H1 (cell line): ENCODE results near the gene ADAT3. TPM values are rescaled to one million over a fixed set of nuclear protein-coding genes. Genes with fewer than 3 reads are reported as not detected.

Experiments used
- CTCF ChIA-PET: fragments of 300-600 bp; sonication (Branson Sonifier 250); formaldehyde crosslinking; loops from one replicate; lab custom pipeline; 2021; ENCODE audit not compliant: partially characterized antibody; lab: Charles Lee
- POLR2A ChIA-PET: fragments of 300-600 bp; sonication (Branson Sonifier 250); formaldehyde crosslinking; loops from one replicate; lab custom pipeline; 2021; ENCODE audit warnings: inconsistent platforms; ENCODE audit not compliant: partially characterized antibody; lab: Charles Lee
- DNase-seq, 2 experiments: peaks; one replicate each; pipeline versions ENCODE4 v3.0.0 to v3.0.0-alpha.2; 2010 to 2022; ENCODE audit warnings: low spot score in 2 of 2, low read depth in 1 of 2, mixed read lengths in 1 of 2
- FAIRE-seq: peaks from 2 replicates; lab custom pipeline; 2011; peaks lifted over from hg19 to GRCh38; lab: Jason Lieb, UNC
- H2AFZ ChIP-seq: 2 replicates; pipeline ENCODE4 v1.8.1; 2012; ENCODE audit warnings: low read length, inconsistent platforms
- H2AK5ac ChIP-seq: 2 replicates; pipeline ENCODE4 v1.6.1; 2013; ENCODE audit warnings: low read depth, low read length
- H2BK120ac ChIP-seq: replicated peaks from 2 replicates; pipeline ENCODE3; 2013; ENCODE audit warnings: low read depth, low read length, inconsistent platforms
- H2BK12ac ChIP-seq: 2 replicates; pipeline ENCODE4 v1.6.1; 2013; ENCODE audit warnings: low read depth, low read length
- H2BK15ac ChIP-seq: 2 replicates; pipeline ENCODE4 v1.6.1; 2013; ENCODE audit warnings: low read length
- H2BK20ac ChIP-seq: 2 replicates; pipeline ENCODE4 v1.6.1; 2013; ENCODE audit warnings: low read length
- H2BK5ac ChIP-seq: 2 replicates; pipeline ENCODE4 v1.6.1; 2013; ENCODE audit warnings: low read depth, low read length
- H3K14ac ChIP-seq: 2 replicates; pipeline ENCODE4 v1.6.1; 2013; ENCODE audit warnings: inconsistent platforms; ENCODE audit not compliant: insufficient read length
- H3K18ac ChIP-seq: 2 replicates; pipeline ENCODE4 v1.6.1; 2013; ENCODE audit warnings: low read length; ENCODE audit errors: extremely low read depth
- H3K23ac ChIP-seq: 2 replicates; pipeline ENCODE4 v1.6.1; 2013; ENCODE audit warnings: inconsistent platforms; ENCODE audit not compliant: insufficient read length
- H3K23me2 ChIP-seq: 2 replicates; pipeline ENCODE4 v1.6.1; 2013; ENCODE audit warnings: low read depth, low read length
- H3K27ac ChIP-seq: 2 replicates; pipeline ENCODE4 v1.6.1; 2011; ENCODE audit warnings: low read depth, low read length, inconsistent platforms
- H3K27me3 ChIP-seq, 4 experiments: replicated peaks in 1 of 4; 1 replicate in 1 of 4; 2 replicates in 3 of 4; pipeline versions ENCODE4 v1.6.1 to v1.8.1; 2011 to 2013; ENCODE audit warnings: low read length in 3 of 4, mild to moderate bottlenecking in 3 of 4, inconsistent platforms in 2 of 4, mixed read lengths in 2 of 4, moderate library complexity in 1 of 4; ENCODE audit not compliant: control insufficient read depth in 3 of 4, insufficient read depth in 3 of 4; ENCODE audit errors: extremely low read depth in 1 of 4
- H3K36me3 ChIP-seq, 4 experiments: 2 replicates each; pipeline versions ENCODE4 v1.6.1 to v1.8.1; 2011 to 2013; ENCODE audit warnings: mild to moderate bottlenecking in 4 of 4, low read length in 3 of 4, moderate library complexity in 2 of 4, control low read depth in 1 of 4, inconsistent platforms in 1 of 4; ENCODE audit not compliant: insufficient read depth in 4 of 4, control insufficient read depth in 2 of 4
- H3K4ac ChIP-seq: replicated peaks from 2 replicates; pipeline ENCODE3; 2013; ENCODE audit warnings: low read length, low read depth, mixed read lengths, inconsistent platforms; ENCODE audit not compliant: insufficient read length
- H3K4me1 ChIP-seq, 4 experiments: replicated peaks in 1 of 4; 1 replicate in 1 of 4; 2 replicates in 3 of 4; pipeline versions ENCODE4 v1.6.1 to v1.8.1; 2011 to 2013; ENCODE audit warnings: low read length in 3 of 4, inconsistent platforms in 2 of 4, mixed read lengths in 1 of 4; ENCODE audit not compliant: insufficient read depth in 4 of 4, control insufficient read depth in 3 of 4
- H3K4me2 ChIP-seq, 2 experiments: 2 replicates each; pipeline versions ENCODE4 v1.6.1 to v1.8.1; 2011 to 2013; ENCODE audit warnings: low read depth in 2 of 2, low read length in 2 of 2, control low read depth in 1 of 2, inconsistent platforms in 1 of 2, mild to moderate bottlenecking in 1 of 2; ENCODE audit not compliant: insufficient read depth in 1 of 2
- H3K4me3 ChIP-seq, 4 experiments: fragments of 200-600, 300-600 bp in 1 of 4; sonication (generic), shearing (Covaris generic), sonication (Bioruptor Twin) in 1 of 4; 2 replicates each; pipeline versions ENCODE4 v1.5.1 to v1.8.1; 2011 to 2016; ENCODE audit warnings: low read length in 4 of 4, low read depth in 3 of 4, control low read depth in 2 of 4, inconsistent platforms in 2 of 4, mild to moderate bottlenecking in 2 of 4, mixed read lengths in 1 of 4, moderate library complexity in 1 of 4; ENCODE audit not compliant: insufficient read depth in 2 of 4; ENCODE audit errors: extremely low read depth in 1 of 4
- H3K56ac ChIP-seq: replicated peaks from 2 replicates; pipeline ENCODE3; 2013; ENCODE audit warnings: low read depth, mild to moderate bottlenecking, mixed read lengths, low read length, inconsistent platforms; ENCODE audit not compliant: insufficient read length
- H3K79me1 ChIP-seq: 2 replicates; pipeline ENCODE4 v1.6.1; 2013; ENCODE audit warnings: low read depth, low read length, control low read depth
- H3K79me2 ChIP-seq, 2 experiments: 2 replicates each; pipeline versions ENCODE4 v1.6.1 to v1.8.1; 2012 to 2013; ENCODE audit warnings: low read length in 2 of 2, mild to moderate bottlenecking in 2 of 2, inconsistent platforms in 1 of 2; ENCODE audit not compliant: insufficient read depth in 2 of 2, control insufficient read depth in 1 of 2
- H3K9ac ChIP-seq, 4 experiments: replicated peaks in 1 of 4; 1 replicate in 1 of 4; 2 replicates in 3 of 4; pipeline versions ENCODE4 v1.6.1 to v1.8.1; 2011 to 2013; ENCODE audit warnings: low read depth in 3 of 4, low read length in 3 of 4, control low read depth in 2 of 4, mild to moderate bottlenecking in 2 of 4, moderate library complexity in 2 of 4, inconsistent platforms in 1 of 4; ENCODE audit errors: extremely low read depth in 1 of 4
- H3K9me3 ChIP-seq, 2 experiments: 2 replicates each; pipeline versions ENCODE4 v1.6.1 to v1.8.1; 2012 to 2013; ENCODE audit warnings: mild to moderate bottlenecking in 2 of 2, moderate library complexity in 2 of 2, control low read depth in 1 of 2, inconsistent platforms in 1 of 2, low read depth in 1 of 2, low read length in 1 of 2, mixed read lengths in 1 of 2; ENCODE audit not compliant: insufficient read depth in 2 of 2
- H4K20me1 ChIP-seq, 2 experiments: replicated peaks in 1 of 2; 2 replicates each; pipeline versions ENCODE3 to v1.8.1; 2011 to 2013; ENCODE audit warnings: inconsistent platforms in 2 of 2, low read length in 2 of 2, mild to moderate bottlenecking in 1 of 2; ENCODE audit not compliant: insufficient read depth in 2 of 2, control insufficient read depth in 1 of 2
- H4K5ac ChIP-seq: 2 replicates; pipeline ENCODE4 v1.6.1; 2013; ENCODE audit warnings: low read length, low read depth, mixed read lengths, inconsistent platforms; ENCODE audit not compliant: insufficient read length
- H4K8ac ChIP-seq: 2 replicates; pipeline ENCODE4 v1.8.0; 2013; ENCODE audit warnings: mild to moderate bottlenecking, moderate library complexity, low read length, inconsistent platforms; ENCODE audit not compliant: insufficient read depth; ENCODE audit errors: extremely low read depth
- H4K91ac ChIP-seq: replicated peaks from 2 replicates; pipeline ENCODE3; 2013; ENCODE audit warnings: low read length, mixed read lengths, inconsistent platforms; ENCODE audit not compliant: insufficient read length
- CEBPB ChIP-seq: IDR thresholded peaks from 2 replicates; pipeline ENCODE4 v1.6.1; 2012; ENCODE audit warnings: low read depth, low read length
- CHD1 ChIP-seq: IDR thresholded peaks from 2 replicates; pipeline ENCODE4 v1.6.1; 2012; ENCODE audit warnings: low read depth, low read length, improper control_type of control experiment
- GTF2F1 ChIP-seq: IDR thresholded peaks from 2 replicates; pipeline ENCODE4 v1.6.1; 2012; ENCODE audit warnings: low read depth, low read length, improper control_type of control experiment, borderline replicate concordance
- JUND ChIP-seq: IDR thresholded peaks from 2 replicates; pipeline ENCODE4 v1.6.1; 2011; ENCODE audit warnings: mild to moderate bottlenecking, improper control_type of control experiment, low read length
- NANOG ChIP-seq: IDR thresholded peaks from 2 replicates; pipeline ENCODE4 v1.6.1; 2011; ENCODE audit warnings: low read length, low read depth, mild to moderate bottlenecking, inconsistent platforms; ENCODE audit not compliant: insufficient read depth, poor library complexity, severe bottlenecking
- NRF1 ChIP-seq: IDR thresholded peaks from 2 replicates; pipeline ENCODE4 v1.6.1; 2011; ENCODE audit warnings: mild to moderate bottlenecking, low read depth, low read length, improper control_type of control experiment
- SIN3A ChIP-seq, 2 experiments: IDR thresholded peaks in 1 of 2; conservative IDR thresholded peaks in 1 of 2; 2 replicates each; pipeline ENCODE4 v1.6.1; 2011 to 2012; ENCODE audit warnings: low read length in 2 of 2, improper control_type of control experiment in 1 of 2, low read depth in 1 of 2, mild to moderate bottlenecking in 1 of 2
- TBP ChIP-seq: IDR thresholded peaks from 2 replicates; pipeline ENCODE4 v1.6.1; 2011; ENCODE audit warnings: low read depth, low read length, improper control_type of control experiment
- WGBS, 2 experiments: shearing (Covaris generic) in 1 of 2; methylation state at CpG; one replicate each; pipeline versions ENCODE4 v1.1.6 to v1.1.7; 2013 to 2015; ENCODE audit warnings: low lambda C conversion rate in 2 of 2, mixed read lengths in 2 of 2, inconsistent platforms in 1 of 2, low coverage in 1 of 2, missing lambda C conversion rate in 1 of 2; ENCODE audit not compliant: insufficient replicate concordance in 2 of 2, insufficient coverage in 1 of 2, insufficient read length in 1 of 2; ENCODE audit errors: extremely low coverage in 1 of 2, missing lambda C conversion rate in 1 of 2; 5-methylcytosine and 5-hydroxymethylcytosine counted together
- polyA plus RNA-seq, 7 experiments: library from polyadenylated mRNA; depleted of rRNA in 3 of 7; stranded (reverse) in 5 of 7; unstranded in 2 of 7; fragments of >200 nt in 5 of 7; fragments of 200-250 nt in 2 of 7; gene quantifications; 1 replicate in 5 of 7; 2 replicates in 1 of 7; 4 replicates in 1 of 7; pipeline versions ENCODE4 v1.2.1 to v1.2.3, GENCODE V29; 2011 to 2013; ENCODE audit warnings: missing spikeins in 2 of 7, mixed read lengths in 2 of 7
- total RNA-seq: library from RNA; stranded (reverse); fragmentation: NEBNext Ultra II Directional; extraction: Animal tissue kit (Norgen Biotek cat#: 25700); gene quantifications from 2 replicates; pipeline ENCODE4 v1.2.1, GENCODE V29; 2021
- TF ChIP-seq, protein P1 (sequence below): IDR thresholded peaks from 2 replicates; pipeline ENCODE4 v1.6.1; 2011; ENCODE audit warnings: low read length, improper control_type of control experiment
- TF ChIP-seq, protein P2 (sequence below): IDR thresholded peaks from 2 replicates; pipeline ENCODE4 v1.6.1; 2011; ENCODE audit warnings: low read depth, mild to moderate bottlenecking, low read length; ENCODE audit not compliant: insufficient read depth

ADAT3 gene
- total and polyA plus RNA-seq, 2 of the 8 experiments (the other 6 are each of a cell fraction or from before 2014, with no cell fraction given), result 5.4 to 10.8 TPM

DNA sequence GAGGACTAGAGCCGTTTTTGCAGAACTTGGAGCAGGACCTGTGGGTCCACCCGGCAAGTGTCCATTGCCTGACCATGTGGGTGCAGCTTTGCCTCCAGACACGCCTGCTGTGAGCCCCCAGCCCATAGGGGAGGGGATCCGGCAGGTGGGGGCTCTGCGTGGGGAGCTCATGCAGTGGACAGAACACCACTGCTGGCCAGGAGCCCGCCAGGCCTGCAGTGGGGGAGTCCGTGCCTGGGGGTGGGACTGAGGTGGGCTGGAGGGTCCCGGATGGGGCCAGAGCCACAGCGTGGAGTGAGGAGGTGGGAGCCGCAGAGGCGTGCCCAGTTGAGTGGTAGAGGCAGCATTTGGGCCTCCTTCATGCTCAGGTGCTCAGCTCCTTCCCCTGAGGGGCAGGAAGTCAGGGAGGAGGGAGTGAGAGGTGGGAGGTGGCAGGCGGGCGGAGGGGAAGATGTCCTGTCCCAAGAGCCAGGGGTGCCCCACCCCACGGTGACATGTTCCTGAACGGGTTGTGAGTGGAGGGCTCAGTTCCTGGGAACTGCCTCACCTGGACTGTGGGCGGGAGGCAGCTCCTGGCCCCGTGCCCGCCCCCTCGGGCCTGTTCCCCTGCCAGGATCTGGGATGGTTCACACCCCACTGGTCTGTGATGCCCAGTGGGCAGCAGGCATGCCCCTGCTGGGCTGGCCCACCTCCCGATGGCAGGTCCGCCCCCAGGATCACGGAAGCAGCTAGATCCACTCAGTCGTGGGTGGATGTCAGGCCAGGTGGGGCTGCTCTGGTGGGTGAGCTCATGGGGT, 8.8 kb downstream of the ADAT3 start:
- POLR2A ChIA-PET, result interaction anchor here (1.2 to 3.4 kb wide), 4 partner anchors 8 to 22 kb away, joined by 3 to 13 read pairs (median 10); partner anchors contain the start of genes ADAT3 and SCAMP4
- no peaks in the 10 kb centered on the region for H3K27me3 ChIP-seq
- H3K4me1 ChIP-seq, result no peaks in the 10 kb centered on the region; a peak in 1 of 7 replicates
- no peaks in the 10 kb centered on the region for H3K9me3 ChIP-seq
- no peak overlapping the region for H2AFZ ChIP-seq
- 94% methylated on average over 16 of the region's 23 CpGs; no CpG with 5 or more reads in 1 of the 2 experiments for WGBS, 2 experiments
- CTCF ChIA-PET, result interaction anchor here (0.9 to 3.5 kb wide), 4 partner anchors 14 to 61 kb away, joined by 3 to 16 read pairs (median 10); no protein-coding TSS in a partner anchor
- no peak overlapping the region for H3K27ac ChIP-seq
- no peak overlapping the region for H2BK15ac ChIP-seq
- H2AK5ac ChIP-seq, result no peak overlapping the region
- H3K56ac ChIP-seq, result no peak overlapping the region
- H3K79me2 ChIP-seq, result peaks cover 5 to 50% of the 10 kb centered on the region in 2 experiments; a peak in 3 of 4 replicates
- no peak overlapping the region for H3K23ac ChIP-seq
- H2BK120ac ChIP-seq, result no peak overlapping the region
- H3K14ac ChIP-seq, result no peak overlapping the region
- no peak overlapping the region for H3K18ac ChIP-seq
- no peak overlapping the region for H2BK5ac ChIP-seq
- peaks cover 13 to 30% of the 10 kb centered on the region in 2 experiments for H4K20me1 ChIP-seq
- no peak overlapping the region for H4K5ac ChIP-seq
- FAIRE-seq (no peak), DNase-seq (no peak)
- H3K79me1 ChIP-seq, result peaks cover 20% of the 10 kb centered on the region
- no peak overlapping the region for H3K4me3 ChIP-seq
- no peak overlapping the region for H3K4me2 ChIP-seq
- no peak overlapping the region for H3K4ac ChIP-seq
- no peak overlapping the region for H3K9ac ChIP-seq
- H4K91ac ChIP-seq, result no peak overlapping the region
- H3K23me2 ChIP-seq, result no peaks in the 10 kb centered on the region
- H3K36me3 ChIP-seq, result peaks cover 4 to 30% (median 17%) of the 10 kb centered on the region in 4 experiments; a peak in 6 of 8 replicates
- no peak overlapping the region for H2BK12ac ChIP-seq
- no peak overlapping the region for H4K8ac ChIP-seq
- H2BK20ac ChIP-seq, result no peak overlapping the region
- TF ChIP-seq, protein P1, sequence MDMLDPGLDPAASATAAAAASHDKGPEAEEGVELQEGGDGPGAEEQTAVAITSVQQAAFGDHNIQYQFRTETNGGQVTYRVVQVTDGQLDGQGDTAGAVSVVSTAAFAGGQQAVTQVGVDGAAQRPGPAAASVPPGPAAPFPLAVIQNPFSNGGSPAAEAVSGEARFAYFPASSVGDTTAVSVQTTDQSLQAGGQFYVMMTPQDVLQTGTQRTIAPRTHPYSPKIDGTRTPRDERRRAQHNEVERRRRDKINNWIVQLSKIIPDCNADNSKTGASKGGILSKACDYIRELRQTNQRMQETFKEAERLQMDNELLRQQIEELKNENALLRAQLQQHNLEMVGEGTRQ, result no peak
- TF ChIP-seq GTF2F1 (no peak), CEBPB (no peak), JUND (no peak), CHD1 (no peak), NRF1 (no peak), NANOG (no peak), SIN3A (conservative IDR thresholded peaks at IDR 0.05 in 1 of 2, IDR thresholded peaks at IDR 0.05 in 1 of 2; ENCODE audit: low read depth in 1 of 2, low read length in 2 of 2) (no peak), TBP (no peak)
- TF ChIP-seq, protein P2, sequence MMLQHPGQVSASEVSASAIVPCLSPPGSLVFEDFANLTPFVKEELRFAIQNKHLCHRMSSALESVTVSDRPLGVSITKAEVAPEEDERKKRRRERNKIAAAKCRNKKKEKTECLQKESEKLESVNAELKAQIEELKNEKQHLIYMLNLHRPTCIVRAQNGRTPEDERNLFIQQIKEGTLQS, result no peak
